Stimulated activated CD4-positive, alpha-beta T cell treated with anti-CD3 and anti-CD28 coated beads, TNF-alpha, amount 100 ng/mL, for 4 hours (primary cell): ENCODE data around the gene LAMA4.

Experiments
- DNase-seq, 3 experiments: peaks; one replicate each; pipeline ENCODE4 v3.0.0-alpha.2; 2020; ENCODE audit warnings: low read depth in 3 of 3

LAMA4 gene, protein sequence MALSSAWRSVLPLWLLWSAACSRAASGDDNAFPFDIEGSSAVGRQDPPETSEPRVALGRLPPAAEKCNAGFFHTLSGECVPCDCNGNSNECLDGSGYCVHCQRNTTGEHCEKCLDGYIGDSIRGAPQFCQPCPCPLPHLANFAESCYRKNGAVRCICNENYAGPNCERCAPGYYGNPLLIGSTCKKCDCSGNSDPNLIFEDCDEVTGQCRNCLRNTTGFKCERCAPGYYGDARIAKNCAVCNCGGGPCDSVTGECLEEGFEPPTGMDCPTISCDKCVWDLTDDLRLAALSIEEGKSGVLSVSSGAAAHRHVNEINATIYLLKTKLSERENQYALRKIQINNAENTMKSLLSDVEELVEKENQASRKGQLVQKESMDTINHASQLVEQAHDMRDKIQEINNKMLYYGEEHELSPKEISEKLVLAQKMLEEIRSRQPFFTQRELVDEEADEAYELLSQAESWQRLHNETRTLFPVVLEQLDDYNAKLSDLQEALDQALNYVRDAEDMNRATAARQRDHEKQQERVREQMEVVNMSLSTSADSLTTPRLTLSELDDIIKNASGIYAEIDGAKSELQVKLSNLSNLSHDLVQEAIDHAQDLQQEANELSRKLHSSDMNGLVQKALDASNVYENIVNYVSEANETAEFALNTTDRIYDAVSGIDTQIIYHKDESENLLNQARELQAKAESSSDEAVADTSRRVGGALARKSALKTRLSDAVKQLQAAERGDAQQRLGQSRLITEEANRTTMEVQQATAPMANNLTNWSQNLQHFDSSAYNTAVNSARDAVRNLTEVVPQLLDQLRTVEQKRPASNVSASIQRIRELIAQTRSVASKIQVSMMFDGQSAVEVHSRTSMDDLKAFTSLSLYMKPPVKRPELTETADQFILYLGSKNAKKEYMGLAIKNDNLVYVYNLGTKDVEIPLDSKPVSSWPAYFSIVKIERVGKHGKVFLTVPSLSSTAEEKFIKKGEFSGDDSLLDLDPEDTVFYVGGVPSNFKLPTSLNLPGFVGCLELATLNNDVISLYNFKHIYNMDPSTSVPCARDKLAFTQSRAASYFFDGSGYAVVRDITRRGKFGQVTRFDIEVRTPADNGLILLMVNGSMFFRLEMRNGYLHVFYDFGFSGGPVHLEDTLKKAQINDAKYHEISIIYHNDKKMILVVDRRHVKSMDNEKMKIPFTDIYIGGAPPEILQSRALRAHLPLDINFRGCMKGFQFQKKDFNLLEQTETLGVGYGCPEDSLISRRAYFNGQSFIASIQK (N-terminal part only)

DNA sequence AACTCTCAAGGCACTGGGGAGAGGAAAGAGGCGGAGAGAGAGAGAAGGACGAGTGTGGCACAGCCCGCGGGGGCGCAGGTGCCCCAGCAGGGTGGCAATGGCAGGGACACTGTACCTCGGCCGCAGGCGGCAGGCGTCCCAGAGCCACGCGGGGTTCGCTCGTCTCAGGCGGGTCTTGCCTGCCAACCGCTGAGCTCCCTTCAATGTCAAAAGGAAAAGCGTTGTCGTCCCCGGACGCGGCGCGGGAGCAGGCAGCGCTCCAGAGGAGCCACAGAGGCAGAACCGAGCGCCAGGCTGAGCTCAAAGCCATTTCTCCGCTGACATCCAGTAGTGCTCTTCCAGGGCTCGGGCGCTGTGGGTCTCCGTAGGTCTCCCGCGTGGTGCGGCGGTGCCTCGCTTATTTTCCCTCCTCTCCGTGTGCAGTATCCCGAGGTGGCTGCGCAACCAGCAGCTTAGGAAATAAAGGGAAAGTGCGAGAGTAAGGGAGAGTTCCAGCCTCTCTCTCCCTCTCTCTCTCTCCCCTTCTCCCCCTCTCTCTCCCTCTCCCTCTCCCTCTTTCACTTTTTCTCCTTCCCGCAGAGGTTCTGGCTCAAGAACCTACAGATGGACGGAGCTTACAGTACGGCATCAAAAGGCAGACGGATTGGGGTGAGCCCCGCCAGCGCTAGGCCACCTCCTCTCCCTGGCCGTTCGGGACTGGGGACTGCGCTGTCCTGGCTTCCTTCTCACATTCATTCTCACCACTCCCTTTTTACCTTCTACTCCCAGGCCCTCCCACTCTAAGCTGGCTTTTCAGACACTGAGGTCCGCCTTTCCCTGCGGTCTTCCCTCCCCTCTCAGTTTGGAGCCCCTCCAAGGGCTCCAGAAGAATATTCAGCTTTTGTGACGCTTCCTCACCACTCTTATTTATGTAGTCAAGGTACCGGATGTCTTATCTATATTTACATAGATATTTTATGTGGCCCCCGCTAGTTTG is at the start of gene LAMA4:
Gene LAMA4 (minus strand): TSS at position 727 of the 976 bp plus-strand sequence. CDS start 417 bp downstream, at position 310.
- DNase-seq, result no peak

DNA sequence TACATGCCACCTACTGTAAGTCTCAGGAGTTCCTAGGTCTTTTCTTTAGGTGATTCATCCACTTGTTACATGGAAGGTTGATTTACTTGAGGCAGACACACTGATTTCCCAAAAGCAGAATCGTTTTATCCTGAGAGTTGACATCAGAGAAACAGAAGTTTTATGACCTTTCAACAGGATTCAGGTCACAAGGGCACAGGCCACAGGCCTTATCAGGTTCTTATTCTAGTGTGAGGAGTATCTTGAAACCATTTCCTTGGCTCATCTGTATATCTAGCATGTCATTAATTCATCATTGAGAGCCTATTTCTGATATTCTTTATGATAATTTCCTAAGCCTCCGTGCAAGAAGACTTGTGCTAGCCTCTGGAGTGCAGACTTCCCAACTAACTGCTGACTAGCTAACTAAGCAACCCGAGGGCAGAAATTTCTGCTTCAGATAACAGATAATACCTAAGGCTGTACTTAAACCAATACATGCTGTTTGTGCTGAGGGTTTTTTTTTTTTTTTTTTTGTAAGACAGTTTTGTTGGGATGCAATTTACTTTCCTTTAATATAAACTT is 47.9 kb upstream of the LAMA4 start:
- DNase-seq, result no peak

DNA sequence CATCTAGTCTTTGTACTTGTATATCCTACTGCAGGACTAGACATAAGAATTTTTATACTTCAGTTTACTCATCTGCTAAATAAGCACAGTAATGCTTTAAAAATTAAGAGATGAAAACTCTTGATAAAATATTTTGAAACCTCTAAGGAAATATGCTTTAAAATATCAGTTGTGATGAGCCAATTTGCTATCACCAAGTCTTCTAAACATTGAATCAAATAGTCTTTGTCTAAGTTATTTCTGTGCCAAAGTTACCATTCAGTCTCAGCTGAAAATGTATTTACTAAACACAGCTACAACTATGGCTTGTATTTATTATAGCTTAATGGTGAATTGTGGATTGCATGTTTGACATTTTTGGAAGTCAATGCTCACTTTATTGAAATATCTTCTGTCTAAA is 46.5 kb upstream of the LAMA4 start:
- DNase-seq, result no peak

DNA sequence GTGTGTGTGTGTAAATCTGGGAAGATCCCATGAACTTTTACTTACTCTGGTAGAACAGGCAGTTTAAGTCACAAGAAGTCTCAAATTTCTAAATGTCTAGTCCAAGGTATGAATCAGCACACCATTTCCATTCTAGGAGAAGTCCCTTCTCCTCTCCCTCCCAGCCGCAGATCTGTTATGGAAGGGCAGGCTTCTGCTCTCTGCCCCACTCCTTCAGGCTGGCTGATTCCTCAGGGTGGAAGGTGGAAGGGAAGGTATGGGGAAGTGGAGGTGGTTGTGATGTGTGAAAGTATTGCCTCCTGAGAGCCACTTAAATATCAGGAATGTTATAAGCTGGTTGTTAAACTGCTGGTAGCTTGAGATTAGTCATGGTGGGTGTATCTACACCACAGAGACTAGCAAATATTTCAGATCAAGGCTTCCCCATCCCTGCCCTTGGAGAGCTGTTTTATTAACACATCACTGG is 44.5 kb upstream of the LAMA4 start:
- DNase-seq, result no peak

DNA sequence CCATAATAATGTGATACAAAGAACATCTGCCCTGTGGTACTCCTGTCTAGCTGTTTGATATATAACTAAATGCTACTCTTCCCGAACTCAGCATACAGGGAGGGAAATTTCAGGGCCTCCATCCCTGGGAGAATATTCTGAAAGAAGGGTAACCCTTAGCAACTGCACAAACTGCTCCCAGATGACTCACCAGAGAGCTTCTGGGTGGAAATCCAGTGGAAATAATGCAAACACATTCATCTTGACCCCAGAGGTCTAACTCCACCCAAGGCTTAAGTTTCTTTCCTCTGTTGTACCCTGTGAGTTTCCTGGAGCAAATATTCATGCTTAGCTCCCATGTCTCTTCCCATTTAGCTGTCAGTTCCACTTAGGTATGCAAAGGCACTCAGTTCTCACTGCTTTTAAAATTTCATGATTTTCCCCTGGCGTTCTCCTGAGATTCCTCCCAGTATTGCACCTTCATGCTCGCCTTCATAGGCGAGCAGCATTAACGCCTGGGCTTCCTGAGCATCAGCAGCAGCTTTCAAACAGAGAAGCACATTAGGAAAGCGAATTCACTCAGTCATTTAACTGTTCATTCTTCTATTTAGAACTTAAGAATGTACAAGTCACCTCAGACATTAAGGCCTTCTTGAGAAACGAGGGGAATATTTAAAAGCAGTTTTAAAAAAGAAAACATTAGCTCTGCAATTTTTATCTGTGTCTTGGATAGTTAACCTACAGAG is 43.8 kb upstream of the LAMA4 start:
- no peak for DNase-seq

DNA sequence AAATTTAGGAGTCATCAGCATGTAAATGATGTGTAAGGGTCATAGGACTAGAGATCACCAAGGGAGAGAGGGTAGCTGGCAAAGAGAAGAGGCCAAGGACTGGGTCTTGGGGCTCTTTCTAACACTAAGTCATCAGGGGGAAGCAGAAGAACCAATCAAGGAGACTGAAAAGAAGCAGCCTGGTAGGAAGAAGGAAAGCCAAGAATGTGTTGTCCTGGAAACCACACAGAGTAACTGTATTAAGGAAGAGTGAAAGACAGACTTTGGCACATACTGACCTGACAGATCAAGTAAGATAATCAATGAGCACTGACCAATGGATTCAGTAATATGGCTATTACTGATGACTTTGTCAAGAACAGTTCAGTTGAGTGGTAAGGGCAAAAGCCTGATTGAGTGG is 42.3 kb upstream of the LAMA4 start:
- no peak for DNase-seq

DNA sequence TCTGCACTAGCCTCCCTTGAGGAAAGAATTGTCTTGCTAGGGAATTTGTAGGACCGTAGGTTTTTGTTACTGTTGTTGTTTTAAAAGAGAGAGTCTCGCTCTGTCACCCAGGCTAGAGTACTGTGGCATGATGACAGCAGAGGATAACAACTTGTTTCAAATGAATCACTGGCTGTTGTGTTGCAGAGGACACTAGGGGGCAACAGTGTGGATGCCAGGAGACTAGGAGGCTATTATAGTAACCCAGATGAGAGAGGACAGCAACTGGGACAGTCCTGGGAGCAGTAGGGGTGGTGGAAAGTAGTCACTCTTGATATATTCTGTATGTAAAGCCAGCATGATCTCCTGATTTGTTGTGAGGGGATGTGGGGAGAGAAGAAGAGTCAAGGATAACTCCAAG is 41.8 kb upstream of the LAMA4 start:
- DNase-seq, result no peak

DNA sequence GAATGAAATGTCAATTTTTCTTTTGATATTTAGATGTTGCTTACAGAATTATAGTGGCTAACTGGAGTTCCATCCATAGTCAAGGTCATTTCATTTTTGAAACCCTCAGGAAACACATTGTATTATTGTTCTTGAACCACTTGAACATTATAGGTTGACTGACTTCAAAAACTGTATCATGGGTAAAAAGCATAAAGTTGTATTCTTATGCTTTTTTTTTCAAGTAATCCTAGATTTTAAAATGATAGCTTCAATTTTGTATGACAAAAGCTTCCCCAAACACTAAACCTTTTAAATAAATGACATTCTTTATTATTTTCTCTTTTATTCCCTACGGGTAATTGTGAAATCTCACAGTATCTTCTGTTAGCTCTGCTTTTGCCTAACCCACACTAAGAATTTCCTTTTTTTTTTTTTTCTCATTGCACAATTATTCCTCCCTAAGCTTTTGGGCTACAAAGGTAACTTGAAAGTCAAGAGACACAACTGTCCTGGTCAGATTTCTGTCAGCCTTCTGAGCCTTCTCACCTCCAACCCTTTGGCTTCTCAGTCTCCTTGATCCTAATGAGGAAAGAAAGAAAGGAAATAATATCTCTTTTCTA is 36.9 kb upstream of the LAMA4 start:
- DNase-seq, result no peak

DNA sequence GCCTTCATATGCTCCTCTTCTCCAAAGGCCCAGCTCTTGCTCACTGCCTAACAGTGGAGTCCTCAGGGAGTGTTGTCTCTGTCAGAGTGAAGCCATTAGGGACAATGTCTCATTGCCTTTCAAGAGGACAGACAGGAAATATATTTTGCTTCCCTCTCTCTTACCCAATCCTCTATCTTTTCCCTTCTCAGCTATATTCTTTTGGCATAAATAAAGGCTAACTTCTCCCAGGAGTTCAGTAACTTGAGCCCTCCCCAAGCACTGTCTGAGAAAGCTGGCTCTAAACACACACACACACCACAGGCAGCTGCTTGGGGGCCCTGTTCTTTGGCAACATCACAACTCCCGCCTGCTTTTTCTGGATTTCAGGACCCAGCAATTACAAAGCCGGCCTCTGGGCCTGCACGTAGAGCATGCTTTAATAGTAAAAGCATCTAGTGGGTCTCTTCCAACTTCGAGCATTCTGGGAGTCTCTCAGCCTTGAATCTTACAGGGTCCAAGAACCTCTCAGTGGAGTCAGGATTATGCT is 34.7 kb upstream of the LAMA4 start:
- no peak for DNase-seq

DNA sequence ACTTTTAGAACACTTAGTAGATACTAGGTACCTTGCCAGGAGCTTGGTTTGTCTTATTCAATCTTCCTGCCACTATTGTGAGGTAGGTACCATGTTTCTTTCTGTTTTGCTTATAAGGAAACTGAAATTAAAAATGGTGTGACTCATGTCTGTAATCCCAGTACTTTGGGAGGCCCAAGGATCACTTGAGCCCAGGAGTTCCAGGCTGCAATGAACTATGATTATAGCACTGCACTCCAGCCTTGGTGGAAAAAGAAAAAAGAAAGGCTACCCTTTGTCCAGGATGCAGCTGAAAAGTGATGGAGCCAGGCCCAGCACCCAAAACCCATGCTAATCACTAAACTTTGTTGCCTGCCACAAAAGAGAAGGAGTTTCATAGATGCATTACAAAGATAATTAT is 34.1 kb upstream of the LAMA4 start:
- DNase-seq, result no peak

DNA sequence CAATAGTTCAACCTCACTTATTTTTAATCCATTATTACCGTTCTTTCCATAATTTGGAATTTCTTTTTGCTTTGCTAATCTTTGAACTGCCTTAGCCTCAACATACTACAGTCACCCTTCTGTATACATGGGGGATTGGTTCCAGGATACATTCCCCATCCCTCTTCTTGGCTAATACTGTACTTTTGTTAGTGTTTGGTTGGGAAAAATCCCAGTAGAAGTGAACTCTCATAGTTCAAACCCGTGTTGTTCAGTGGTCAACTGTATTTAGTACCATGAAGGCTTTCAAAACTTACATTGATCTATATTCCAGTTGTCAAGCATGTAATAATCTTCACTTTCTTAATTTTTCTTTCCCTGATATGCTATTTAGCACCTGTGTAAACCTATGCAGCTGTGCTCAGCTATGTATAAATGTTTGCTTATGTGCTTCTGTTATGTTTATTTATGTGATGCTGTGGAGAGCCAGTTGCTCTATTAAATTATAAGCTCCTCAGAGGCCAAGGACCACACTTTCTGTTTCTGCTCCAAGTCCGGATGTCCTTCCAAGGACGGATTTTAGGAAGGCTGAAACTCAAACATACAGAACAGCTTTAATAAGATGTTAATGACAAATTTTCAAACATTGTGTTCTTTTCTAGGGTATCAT is 33.3 kb upstream of the LAMA4 start:
- no peak for DNase-seq

DNA sequence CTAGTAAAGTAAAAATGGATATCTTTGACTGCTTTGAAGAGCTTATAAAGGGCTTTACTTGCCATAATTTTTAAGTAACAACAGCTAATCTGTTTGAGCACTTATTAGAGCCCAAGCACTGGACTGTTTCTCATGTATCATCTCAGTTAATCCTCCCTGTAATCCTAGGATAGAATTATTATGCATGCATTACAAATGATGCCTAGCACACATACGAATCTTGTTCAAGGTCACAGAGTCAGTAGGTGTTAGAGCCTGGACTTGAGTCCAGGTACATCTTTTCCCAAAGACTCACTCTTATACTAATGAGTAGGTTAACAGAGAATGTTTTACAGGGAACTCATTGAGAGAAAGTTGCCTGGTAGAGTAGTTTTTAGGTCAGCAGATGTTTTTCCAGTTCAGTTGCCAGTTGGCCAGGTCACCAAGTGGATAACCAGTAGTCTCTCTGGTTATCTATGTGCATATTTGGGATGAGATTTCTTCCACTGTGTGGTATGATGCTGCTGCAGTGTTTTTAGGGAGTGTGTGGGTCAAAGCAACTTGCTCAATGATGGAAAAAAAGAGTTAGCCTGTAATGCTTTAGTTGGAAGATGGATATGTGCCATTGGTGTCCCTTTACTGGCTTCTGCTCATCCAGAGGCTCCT is 32.3 kb upstream of the LAMA4 start:
- no peak for DNase-seq

DNA sequence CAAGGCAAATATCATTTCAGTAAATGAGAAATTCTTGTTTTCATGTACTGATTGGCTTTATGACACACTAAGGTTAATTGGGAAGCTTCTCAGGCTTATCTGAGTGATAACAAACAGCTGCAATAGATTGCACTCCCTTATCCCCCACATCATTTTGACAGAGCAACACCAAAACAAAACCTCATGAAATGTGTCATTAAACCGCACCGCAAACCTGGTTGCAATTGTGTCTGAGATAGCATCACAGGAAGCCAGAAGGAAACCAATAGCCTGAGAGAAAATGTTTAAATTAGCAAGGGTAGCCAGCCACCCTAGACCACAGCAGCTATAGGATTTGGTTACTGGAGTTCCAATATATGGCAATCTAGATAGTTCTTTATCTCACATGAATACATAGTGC is 31.6 kb upstream of the LAMA4 start:
- DNase-seq, result no peak

DNA sequence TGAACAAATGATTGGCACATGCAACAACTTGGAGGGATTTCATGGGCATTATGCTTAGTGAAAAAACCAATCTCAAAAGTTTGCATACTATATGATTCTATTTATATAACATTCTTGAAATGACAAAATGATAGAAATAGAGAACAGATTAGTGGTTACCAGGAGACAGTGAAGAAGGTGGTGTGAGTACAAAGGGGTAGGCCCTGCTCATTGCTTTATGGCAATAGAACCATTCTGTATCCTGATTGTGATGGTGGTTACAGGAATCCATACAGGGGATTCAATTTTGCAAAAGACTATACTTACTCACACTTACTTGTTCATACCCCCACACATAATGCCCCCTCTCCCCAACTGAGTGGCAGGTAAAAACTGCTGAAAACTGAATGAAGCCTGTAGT is 30.2 kb upstream of the LAMA4 start:
- DNase-seq, result no peak

DNA sequence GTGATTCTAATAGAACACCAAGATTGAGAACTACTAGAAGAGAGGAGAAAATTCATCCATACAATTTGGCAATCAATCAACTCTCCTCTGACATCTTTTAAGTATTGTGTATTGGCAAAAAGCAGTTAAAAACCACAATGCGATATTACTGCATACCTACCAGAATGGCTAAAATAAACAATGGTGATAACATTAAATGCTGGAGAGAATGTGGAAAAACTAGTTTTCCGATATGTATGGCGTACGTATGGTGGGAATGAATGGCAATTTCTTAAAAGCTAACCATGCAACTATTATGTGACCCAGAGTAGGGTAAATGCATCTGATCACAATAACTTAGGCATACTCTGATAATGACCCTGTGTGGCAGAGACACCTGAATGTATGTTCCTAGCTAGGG is 29.3 kb upstream of the LAMA4 start:
- no peak for DNase-seq

DNA sequence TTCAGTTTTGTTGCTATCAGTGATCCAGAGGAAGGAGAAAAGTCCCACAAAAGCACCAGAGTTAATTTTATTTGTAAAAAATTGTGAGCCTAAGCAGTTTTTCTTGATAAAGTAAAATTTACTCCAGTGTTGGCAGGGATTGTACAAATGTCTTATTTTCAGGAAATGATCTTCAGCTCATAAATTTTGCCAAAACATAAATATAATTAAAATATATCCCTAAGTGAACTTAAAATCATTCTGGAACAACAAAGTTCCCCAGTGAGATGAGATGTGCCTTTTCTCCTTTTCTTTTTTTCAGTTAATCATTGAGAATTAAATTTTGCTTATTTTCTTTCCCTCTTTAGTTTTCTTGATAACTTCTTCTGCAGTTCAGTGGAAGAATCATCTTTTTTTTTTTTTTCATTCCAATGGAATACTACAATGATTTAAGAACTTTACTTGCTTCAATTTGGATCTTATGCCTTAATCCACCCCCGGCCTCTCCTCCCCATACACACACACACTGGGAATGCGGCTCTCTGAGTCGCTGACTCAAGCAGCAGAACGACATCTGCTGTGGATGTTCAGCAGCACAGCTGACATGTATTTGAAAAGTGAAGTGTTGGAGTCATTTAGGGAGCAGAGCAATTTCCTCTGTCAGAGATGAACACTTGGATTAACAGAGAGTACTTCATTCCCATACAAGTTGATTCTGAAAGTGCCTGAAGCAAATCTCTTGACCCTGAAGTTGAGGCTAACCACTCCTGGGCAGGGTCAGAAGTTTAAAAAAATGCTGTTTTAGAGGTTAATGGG is 27.7 kb upstream of the LAMA4 start:
- no peak for DNase-seq
